GM12878 (cell line): ENCODE measurements around the gene GPR39. TPM values are rescaled to one million over a fixed set of nuclear protein-coding genes. Genes with fewer than 3 reads are reported as not detected.

ENCODE experiments used
- ATAC-seq: fragments of 200-7000 bp; cut with Tn5 transposase; 3 replicates; pipeline ENCODE4 v1.9.1; 2020; ENCODE audit warnings: mild to moderate bottlenecking, moderate library complexity
- BruUV-seq: library from RNA; stranded (reverse); fragments of 400-500 nt; replicated peaks from 2 replicates; lab custom pipeline; 2021; lab: Mats Ljungman, UMichigan
- CTCF ChIA-PET: fragments of 300-600 bp; sonication (Branson Sonifier 250); formaldehyde crosslinking; extraction: SDS; loops from one replicate; lab custom pipeline; 2021; ENCODE audit warnings: inconsistent platforms; lab: Yijun Ruan, JAX
- POLR2A ChIA-PET: fragments of 350-600 bp; formaldehyde crosslinking; extraction: SDS; loops from one replicate; lab custom pipeline; 2021; ENCODE audit warnings: inconsistent platforms; lab: Charles Lee
- RAD21 ChIA-PET: fragments of 300-600 bp; sonication (Branson Sonifier 250); formaldehyde crosslinking; loops from one replicate; lab custom pipeline; 2023; ENCODE audit warnings: antibody characterized with exemption; ENCODE audit not compliant: unreplicated experiment; lab: Charles Lee
- SMC1A ChIA-PET: fragments of 300-600 bp; sonication (Branson Sonifier 250); formaldehyde crosslinking; loops from one replicate; lab custom pipeline; 2023; ENCODE audit not compliant: unreplicated experiment, uncharacterized antibody; lab: Charles Lee
- DNase-seq: peaks from one replicate; pipeline ENCODE4 v3.0.0-alpha.2; 2011; ENCODE audit warnings: low read depth, low spot score
- FAIRE-seq: peaks from 3 replicates; lab custom pipeline; 2011; peaks lifted over from hg19 to GRCh38; lab: Jason Lieb, UNC
- H2AFZ ChIP-seq: 2 replicates; pipeline ENCODE4 v1.6.0; 2011; ENCODE audit warnings: low read depth, low read length, control low read depth; ENCODE audit not compliant: control insufficient read depth
- H3K27ac ChIP-seq: 2 replicates; pipeline ENCODE4 v1.5.1; 2011; ENCODE audit warnings: control low read depth; ENCODE audit not compliant: control insufficient read depth, insufficient read depth
- H3K27me3 ChIP-seq, 2 experiments: replicated peaks in 1 of 2; 2 replicates each; pipeline versions ENCODE4 v1.6.0 to v1.6.1; 2011; ENCODE audit warnings: low read length in 1 of 2; ENCODE audit not compliant: control insufficient read depth in 2 of 2, insufficient read depth in 2 of 2
- H3K36me3 ChIP-seq, 2 experiments: 2 replicates each; pipeline ENCODE4 v1.5.1; 2011; ENCODE audit warnings: low read length in 1 of 2; ENCODE audit not compliant: control insufficient read depth in 2 of 2, insufficient read depth in 2 of 2
- H3K4me1 ChIP-seq: 2 replicates; pipeline ENCODE4 v1.6.1; 2011; ENCODE audit warnings: mild to moderate bottlenecking, low read length, moderate library complexity, mixed read lengths; ENCODE audit not compliant: control insufficient read depth, insufficient read depth
- H3K4me2 ChIP-seq: 2 replicates; pipeline ENCODE4 v1.6.0; 2011; ENCODE audit warnings: control low read depth; ENCODE audit not compliant: control insufficient read depth, insufficient read depth
- H3K4me3 ChIP-seq: fragments of 200-600 bp; sonication (generic); 2 replicates; pipeline ENCODE4 v1.5.1; 2016
- H3K79me2 ChIP-seq: 2 replicates; pipeline ENCODE4 v1.6.0; 2011; ENCODE audit warnings: low read length; ENCODE audit not compliant: control insufficient read depth, insufficient read depth
- H3K9ac ChIP-seq: 2 replicates; pipeline ENCODE4 v1.8.0; 2011; ENCODE audit warnings: low read length, control low read depth, mixed read lengths; ENCODE audit not compliant: control insufficient read depth, insufficient read depth
- H3K9me3 ChIP-seq: replicated peaks from 3 replicates; pipeline ENCODE4 v1.5.1; 2011; ENCODE audit warnings: mild to moderate bottlenecking, low read length; ENCODE audit not compliant: control insufficient read depth, insufficient read depth
- H4K20me1 ChIP-seq: 2 replicates; pipeline ENCODE4 v1.6.0; 2011; ENCODE audit not compliant: control insufficient read depth, insufficient read depth
- CREB1 ChIP-seq: IDR thresholded peaks from 2 replicates; pipeline ENCODE4 v1.6.1; 2012; ENCODE audit warnings: low read depth, mild to moderate bottlenecking, inconsistent platforms
- EP300 ChIP-seq, 2 experiments: fragments of 150-350 bp in 1 of 2; IDR thresholded peaks; 2 replicates each; pipeline ENCODE4 v1.6.1; 2011 to 2012; ENCODE audit warnings: low read depth in 2 of 2, low read length in 2 of 2, borderline replicate concordance in 1 of 2, improper control_type of control experiment in 1 of 2, inconsistent platforms in 1 of 2; ENCODE audit not compliant: control insufficient read depth in 1 of 2
- HDAC2 ChIP-seq: fragments of 200-600 bp; sonication (generic); IDR thresholded peaks from 2 replicates; pipeline ENCODE4 v1.6.1; 2017
- KDM1A ChIP-seq: fragments of 200-600 bp; sonication (generic); IDR thresholded peaks from 2 replicates; pipeline ENCODE4 v1.6.1; 2016; ENCODE audit warnings: borderline replicate concordance
- KLF5 ChIP-seq: fragments of 450-650 bp; IDR thresholded peaks from 2 replicates; pipeline ENCODE4 v1.6.1; 2014; ENCODE audit warnings: mild to moderate bottlenecking; ENCODE audit not compliant: partially characterized antibody
- MEF2B ChIP-seq: fragments of 450-650 bp; IDR thresholded peaks from 2 replicates; pipeline ENCODE4 v1.6.1; 2018; ENCODE audit warnings: mild to moderate bottlenecking, moderate library complexity; ENCODE audit not compliant: partially characterized antibody, poor library complexity, severe bottlenecking
- MTA3 ChIP-seq: IDR thresholded peaks from 2 replicates; pipeline ENCODE4 v1.6.1; 2012; ENCODE audit warnings: low read length, inconsistent platforms, borderline replicate concordance
- MXI1 ChIP-seq: fragments of 150-350 bp; IDR thresholded peaks from 2 replicates; pipeline ENCODE4 v1.6.1; 2011; ENCODE audit warnings: low read depth, mild to moderate bottlenecking, inconsistent platforms, low read length, improper control_type of control experiment
- RFX5 ChIP-seq: IDR thresholded peaks from 2 replicates; pipeline ENCODE4 v1.6.1; 2011; ENCODE audit warnings: low read depth, low read length, improper control_type of control experiment
- SMAD5 ChIP-seq: IDR thresholded peaks from 2 replicates; pipeline ENCODE4 v1.6.1; 2016; ENCODE audit warnings: antibody characterized with exemption, low read depth
- STAT1 ChIP-seq: fragments of 450-650 bp; conservative IDR thresholded peaks from 2 replicates; pipeline ENCODE4 v1.6.1; 2014; ENCODE audit warnings: antibody characterized with exemption, mild to moderate bottlenecking
- TAF1 ChIP-seq: IDR thresholded peaks from 2 replicates; pipeline ENCODE4 v1.6.1; 2011; ENCODE audit warnings: mild to moderate bottlenecking, low read depth, low read length, borderline replicate concordance
- TARDBP ChIP-seq: IDR thresholded peaks from 2 replicates; pipeline ENCODE4 v1.6.1; 2016; ENCODE audit warnings: borderline replicate concordance
- WGBS: methylation state at CpG from one replicate; pipeline ENCODE4 v1.1.6; 2016; ENCODE audit warnings: low lambda C conversion rate; ENCODE audit not compliant: insufficient replicate concordance, insufficient coverage; ENCODE audit errors: missing lambda C conversion rate; 5-methylcytosine and 5-hydroxymethylcytosine counted together
- in situ Hi-C: fragments of 300-500 bp; cut with MboI; formaldehyde crosslinking; loops from 9 replicates; pipeline ENCODE4 v1.14.3; 2018; ENCODE audit warnings: mixed read lengths
- intact Hi-C: fragments of 100-400 bp; cut with micrococcal nuclease; formaldehyde crosslinking; loops from one replicate; pipeline ENCODE4 v1.14.2; 2022; ENCODE audit not compliant: unreplicated experiment
- polyA plus RNA-seq, 11 experiments: library from polyadenylated mRNA; depleted of rRNA in 4 of 11; unstranded in 6 of 11; stranded (reverse) in 5 of 11; fragments of >200 nt; fragmentation: Nextera tagmentation in 4 of 11; fragmentation: Illumina TruSeq in 1 of 11; extraction: Ambion mirVana in 4 of 11; extraction: Trizol in 1 of 11; gene quantifications; 1 replicate in 1 of 11; 2 replicates in 10 of 11; pipeline versions ENCODE4 v1.2.1 to v1.2.3, GENCODE V29; 2011 to 2016; ENCODE audit warnings: inconsistent platforms in 2 of 11, missing spikeins in 2 of 11, low read depth in 1 of 11
- total RNA-seq, 4 experiments: library from RNA; depleted of rRNA in 3 of 4; stranded (reverse); fragments of >200 nt in 3 of 4; fragmentation: Illumina TruSeq in 1 of 4; extraction: Trizol in 1 of 4; gene quantifications; 2 replicates each; pipeline versions ENCODE4 v1.2.1 to v1.2.3, GENCODE V29; 2013 to 2021
- TF ChIP-seq, protein P1 (sequence below): fragments of 450-650 bp; IDR thresholded peaks from 2 replicates; pipeline ENCODE4 v1.6.1; 2016; ENCODE audit warnings: mild to moderate bottlenecking
- TF ChIP-seq, protein P2 (sequence below): fragments of 450-650 bp; formaldehyde crosslinking; IDR thresholded peaks from 2 replicates; pipeline ENCODE4 v1.5.0; 2022; ENCODE audit warnings: mild to moderate bottlenecking, missing genetic modification characterization

The GPR39 gene
- total and polyA plus RNA-seq, 10 of the 15 experiments (the other 5 are each of a cell fraction or from before 2014, with no cell fraction given), result 0.05 to 0.23 TPM; not detected in 8

DNA sequence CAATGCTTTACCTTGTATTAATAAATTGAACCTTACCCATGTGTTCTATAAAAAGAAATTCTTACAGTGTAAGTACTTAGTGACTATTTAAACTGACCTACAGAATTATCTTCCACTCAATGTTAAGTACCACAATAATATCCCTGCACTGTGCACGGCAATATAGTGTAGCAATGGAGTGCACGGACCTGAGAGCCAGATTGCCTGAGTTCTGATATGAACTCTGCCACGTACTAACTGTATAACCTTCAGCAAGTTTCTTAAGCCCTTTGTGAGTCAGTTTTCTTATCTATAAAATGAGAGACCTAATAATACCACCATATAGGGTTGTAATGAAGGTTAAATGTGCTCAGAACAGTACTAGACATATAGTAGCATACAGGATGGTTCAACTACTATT, 66.2 kb downstream of the GPR39 start:
- no peak overlapping the region for H3K9ac ChIP-seq
- H3K79me2 ChIP-seq, result no peaks in the 10 kb centered on the region
- H3K9me3 ChIP-seq, result no peaks in the 10 kb centered on the region
- CTCF ChIA-PET, result no interaction called here
- SMC1A ChIA-PET, result no interaction called here
- BruUV-seq, result no TSS peak
- no peaks in the 10 kb centered on the region for H3K27me3 ChIP-seq
- no peak overlapping the region for H2AFZ ChIP-seq
- FAIRE-seq, result no peak
- TF ChIP-seq KDM1A, result no peak
- TF ChIP-seq MTA3, result no peak
- TF ChIP-seq CREB1, result no peak
- TF ChIP-seq SMAD5, result no peak
- no peak for TF ChIP-seq TARDBP
- TF ChIP-seq STAT1, result no peak
- TF ChIP-seq EP300 (IDR thresholded peaks at IDR 0.05; ENCODE audit: borderline replicate concordance in 1 of 2, control insufficient read depth in 1 of 2, low read depth in 2 of 2, low read length in 2 of 2), result no peak
- no peak for TF ChIP-seq MEF2B
- TF ChIP-seq HDAC2, result no peak
- no peak for TF ChIP-seq KLF5
- TF ChIP-seq, all 136 proteins: peak for 0
- no peak for ATAC-seq
- Histone ChIP-seq H3K27ac (no peak overlapping the region), H3K4me2 (no peak overlapping the region), H3K4me3 (no peak overlapping the region), H3K4me1 (no peaks in the 10 kb centered on the region), H4K20me1 (no peaks in the 10 kb centered on the region), H3K36me3 (no peaks in the 10 kb centered on the region)
- 11% methylated on average over 3 of the region's 3 CpGs for WGBS
- RAD21 ChIA-PET, result no interaction called here
- intact Hi-C loops, result no loop called here
- DNase-seq, result no peak
- in situ Hi-C loops, result no loop called here
- POLR2A ChIA-PET, result no interaction called here

DNA sequence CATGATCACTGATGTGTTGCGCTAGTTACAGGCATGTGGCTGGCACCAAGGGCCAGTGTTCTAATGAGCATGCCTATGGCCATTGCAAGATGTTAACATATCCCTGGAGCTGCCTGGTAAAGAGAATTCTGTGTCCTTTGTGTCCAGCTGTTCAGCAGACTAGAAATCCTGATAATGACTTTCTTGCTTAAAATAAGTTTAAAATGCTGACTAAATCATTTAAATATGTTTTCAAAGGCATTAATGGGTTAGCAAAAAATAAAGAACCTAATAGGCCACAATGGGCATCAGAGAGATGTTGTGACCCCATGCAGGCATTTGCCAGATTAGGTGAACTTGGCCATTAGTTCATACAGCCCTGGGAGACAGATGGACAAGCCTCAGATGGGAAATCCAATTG, 67.5 kb downstream of the GPR39 start:
- ATAC-seq (no peak), FAIRE-seq (no peak), DNase-seq (no peak)
- in situ Hi-C loops, result no loop called here
- intact Hi-C loops, result no loop called here
- H3K4me2 ChIP-seq, result no peak overlapping the region
- ChIA-PET SMC1A (no interaction called here), POLR2A (no interaction called here), RAD21 (no interaction called here), CTCF (interaction anchor here (0.6 kb wide), 1 partner anchor 22 kb away, joined by 3 read pairs; no protein-coding TSS in a partner anchor)
- no peaks in the 10 kb centered on the region for H3K36me3 ChIP-seq
- H3K4me1 ChIP-seq, result no peaks in the 10 kb centered on the region
- no peaks in the 10 kb centered on the region for H3K27me3 ChIP-seq
- WGBS, result 44% methylated on average over 1 of the region's 1 CpG
- H3K9ac ChIP-seq, result no peak overlapping the region
- no peaks in the 10 kb centered on the region for H4K20me1 ChIP-seq
- H2AFZ ChIP-seq, result no peak overlapping the region
- BruUV-seq, result no TSS peak
- no peaks in the 10 kb centered on the region for H3K9me3 ChIP-seq
- H3K27ac ChIP-seq, result no peak overlapping the region
- H3K4me3 ChIP-seq, result no peak overlapping the region
- no peaks in the 10 kb centered on the region for H3K79me2 ChIP-seq
- no peak for TF ChIP-seq MXI1
- TF ChIP-seq TAF1, result no peak
- TF ChIP-seq RFX5, result no peak
- TF ChIP-seq, protein P1, sequence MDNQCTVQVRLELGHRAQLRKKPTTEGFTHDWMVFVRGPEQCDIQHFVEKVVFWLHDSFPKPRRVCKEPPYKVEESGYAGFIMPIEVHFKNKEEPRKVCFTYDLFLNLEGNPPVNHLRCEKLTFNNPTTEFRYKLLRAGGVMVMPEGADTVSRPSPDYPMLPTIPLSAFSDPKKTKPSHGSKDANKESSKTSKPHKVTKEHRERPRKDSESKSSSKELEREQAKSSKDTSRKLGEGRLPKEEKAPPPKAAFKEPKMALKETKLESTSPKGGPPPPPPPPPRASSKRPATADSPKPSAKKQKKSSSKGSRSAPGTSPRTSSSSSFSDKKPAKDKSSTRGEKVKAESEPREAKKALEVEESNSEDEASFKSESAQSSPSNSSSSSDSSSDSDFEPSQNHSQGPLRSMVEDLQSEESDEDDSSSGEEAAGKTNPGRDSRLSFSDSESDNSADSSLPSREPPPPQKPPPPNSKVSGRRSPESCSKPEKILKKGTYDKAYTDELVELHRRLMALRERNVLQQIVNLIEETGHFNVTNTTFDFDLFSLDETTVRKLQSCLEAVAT, result no peak
- TF ChIP-seq, protein P2, sequence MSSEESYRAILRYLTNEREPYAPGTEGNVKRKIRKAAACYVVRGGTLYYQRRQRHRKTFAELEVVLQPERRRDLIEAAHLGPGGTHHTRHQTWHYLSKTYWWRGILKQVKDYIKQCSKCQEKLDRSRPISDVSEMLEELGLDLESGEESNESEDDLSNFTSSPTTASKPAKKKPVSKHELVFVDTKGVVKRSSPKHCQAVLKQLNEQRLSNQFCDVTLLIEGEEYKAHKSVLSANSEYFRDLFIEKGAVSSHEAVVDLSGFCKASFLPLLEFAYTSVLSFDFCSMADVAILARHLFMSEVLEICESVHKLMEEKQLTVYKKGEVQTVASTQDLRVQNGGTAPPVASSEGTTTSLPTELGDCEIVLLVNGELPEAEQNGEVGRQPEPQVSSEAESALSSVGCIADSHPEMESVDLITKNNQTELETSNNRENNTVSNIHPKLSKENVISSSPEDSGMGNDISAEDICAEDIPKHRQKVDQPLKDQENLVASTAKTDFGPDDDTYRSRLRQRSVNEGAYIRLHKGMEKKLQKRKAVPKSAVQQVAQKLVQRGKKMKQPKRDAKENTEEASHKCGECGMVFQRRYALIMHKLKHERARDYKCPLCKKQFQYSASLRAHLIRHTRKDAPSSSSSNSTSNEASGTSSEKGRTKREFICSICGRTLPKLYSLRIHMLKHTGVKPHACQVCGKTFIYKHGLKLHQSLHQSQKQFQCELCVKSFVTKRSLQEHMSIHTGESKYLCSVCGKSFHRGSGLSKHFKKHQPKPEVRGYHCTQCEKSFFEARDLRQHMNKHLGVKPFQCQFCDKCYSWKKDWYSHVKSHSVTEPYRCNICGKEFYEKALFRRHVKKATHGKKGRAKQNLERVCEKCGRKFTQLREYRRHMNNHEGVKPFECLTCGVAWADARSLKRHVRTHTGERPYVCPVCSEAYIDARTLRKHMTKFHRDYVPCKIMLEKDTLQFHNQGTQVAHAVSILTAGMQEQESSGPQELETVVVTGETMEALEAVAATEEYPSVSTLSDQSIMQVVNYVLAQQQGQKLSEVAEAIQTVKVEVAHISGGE (CRISPR knock-in tag), result no peak
